HG03378 (cell line): Measurements from ENCODE around the gene FSTL5.

Experiments used
- ATAC-seq: cut with Tn5 transposase; IDR thresholded peaks from one replicate; pipeline ENCODE4 v1.9.1; 2021; ENCODE audit warnings: mild to moderate bottlenecking, moderate library complexity; ENCODE audit not compliant: unreplicated experiment

Gene FSTL5

GRCh38 chr4:161728929-161729328 is 434.9 kb downstream of the FSTL5 start:
- ATAC-seq: no peak

- no peak for ATAC-seq
Observed at GRCh38 chr4:161721947-161722346, 441.9 kb downstream of the FSTL5 start.

- no peak for ATAC-seq
Observed at GRCh38 chr4:161717084-161717483, 446.7 kb downstream of the FSTL5 start.

- ATAC-seq: no peak
Observed at GRCh38 chr4:161714931-161715330, 448.9 kb downstream of the FSTL5 start.

GRCh38 chr4:161714022-161714751 is 449.6 kb downstream of the FSTL5 start:
- ATAC-seq: no peak

GRCh38 chr4:161704653-161705052 is 459.1 kb downstream of the FSTL5 start:
- ATAC-seq: no peak

GRCh38 chr4:161704040-161704439 is 459.8 kb downstream of the FSTL5 start:
- ATAC-seq: no peak

GRCh38 chr4:161702287-161702686 is 461.5 kb downstream of the FSTL5 start:
- ATAC-seq: no peak

GRCh38 chr4:161696944-161697343 is 466.9 kb downstream of the FSTL5 start:
- no peak for ATAC-seq

GRCh38 chr4:161680146-161680545 is 483.7 kb downstream of the FSTL5 start:
- no peak for ATAC-seq

- ATAC-seq: no peak
Observed at GRCh38 chr4:161664740-161665139, 499.1 kb downstream of the FSTL5 start.

- no peak for ATAC-seq
Observed at GRCh38 chr4:161663844-161664243, 500.0 kb downstream of the FSTL5 start.

GRCh38 chr4:161658676-161659075 is 505.1 kb downstream of the FSTL5 start:
- ATAC-seq: no peak

GRCh38 chr4:161657616-161658015 is 506.2 kb downstream of the FSTL5 start:
- ATAC-seq: no peak

GRCh38 chr4:161656594-161656993 is 507.2 kb downstream of the FSTL5 start:
- no peak for ATAC-seq

- no peak for ATAC-seq
Observed at GRCh38 chr4:161655148-161655547, 508.7 kb downstream of the FSTL5 start.

GRCh38 chr4:161653697-161654096 is 510.1 kb downstream of the FSTL5 start:
- ATAC-seq: no peak

- ATAC-seq: no peak
Observed at GRCh38 chr4:161651586-161651985, 512.2 kb downstream of the FSTL5 start.

GRCh38 chr4:161650812-161651211 is 513.0 kb downstream of the FSTL5 start:
- ATAC-seq: no peak

- ATAC-seq: no peak
Observed at GRCh38 chr4:161647757-161648156, 516.0 kb downstream of the FSTL5 start.

GRCh38 chr4:161642708-161643107 is 521.1 kb downstream of the FSTL5 start:
- no peak for ATAC-seq

GRCh38 chr4:161629694-161630441 is 533.9 kb downstream of the FSTL5 start:
- no peak for ATAC-seq
